ENCODE results near the gene ECI1.
"Not testable (repeated sequence)": the region's sequence is repeated elsewhere in the genome, so short reads cannot be mapped to it uniquely, and the experiment has no call there.

Gene ECI1

GRCh38 chr16:2260250-2260649 lies 8.9 kb upstream of the ECI1 start:
- no peak overlapping the region for H3K27ac ChIP-seq

GRCh38 chr16:2258530-2258929 lies 7.1 kb upstream of the ECI1 start:
- H3K4me3 ChIP-seq, H3K27ac ChIP-seq: not testable (repeated sequence)

More at GRCh38 chr16:2260250-2260649, 8.9 kb upstream of the ECI1 start:
- H3K4me3 ChIP-seq, result no peak overlapping the region

- no peak overlapping the region for H3K4me3 ChIP-seq
- no peak overlapping the region for H3K27ac ChIP-seq
Measured at GRCh38 chr16:2257726-2258125, 6.3 kb upstream of the ECI1 start.

- Histone ChIP-seq H3K27ac (no peak overlapping the region), H3K4me3 (no peak overlapping the region)
Measured at GRCh38 chr16:2256531-2257140, 5.2 kb upstream of the ECI1 start.

GRCh38 chr16:2253293-2253692 lies 1.9 kb upstream of the ECI1 start:
- Histone ChIP-seq H3K27ac (peak overlapping the region in 1 of 21 experiments; percentile 31), H3K4me3 (no peak overlapping the region)

- H3K4me3 ChIP-seq, result no peak overlapping the region
- H3K27ac ChIP-seq, result peak overlapping the region in 2 of 21 experiments; percentile 85 to 90
Measured at GRCh38 chr16:2252806-2253148, 1.4 kb upstream of the ECI1 start.

GRCh38 chr16:2250652-2251295 lies 613 bp downstream of the ECI1 start:
- Histone ChIP-seq H3K4me3 (peak overlapping the region; percentile 45 to 73 (median 60)), H3K27ac (peak overlapping the region; percentile 41 to 91 (median 84))

GRCh38 chr16:2246301-2246885 lies 5.0 kb downstream of the ECI1 start:
- Histone ChIP-seq H3K4me3 (no peak overlapping the region), H3K27ac (no peak overlapping the region)

GRCh38 chr16:2244926-2245795 lies 6.2 kb downstream of the ECI1 start:
- Histone ChIP-seq H3K4me3 (no peak overlapping the region), H3K27ac (no peak overlapping the region)

- no peak overlapping the region for H3K4me3 ChIP-seq
Measured at GRCh38 chr16:2244301-2244700, 7.1 kb downstream of the ECI1 start.

GRCh38 chr16:2243781-2244180 lies 7.6 kb downstream of the ECI1 start:
- Histone ChIP-seq H3K27ac (no peak overlapping the region), H3K4me3 (no peak overlapping the region)

More at GRCh38 chr16:2244301-2244700, 7.1 kb downstream of the ECI1 start:
- no peak overlapping the region for H3K27ac ChIP-seq

- Histone ChIP-seq H3K27ac (no peak overlapping the region), H3K4me3 (no peak overlapping the region)
Measured at GRCh38 chr16:2243031-2243528, 8.3 kb downstream of the ECI1 start.

- Histone ChIP-seq H3K27ac (no peak overlapping the region), H3K4me3 (no peak overlapping the region)
Measured at GRCh38 chr16:2242598-2242997, 8.8 kb downstream of the ECI1 start.

- not testable (repeated sequence) for H3K27ac ChIP-seq, H3K4me3 ChIP-seq
Measured at GRCh38 chr16:2240331-2240730, 11.1 kb downstream of the ECI1 start.

- no peak overlapping the region for H3K4me3 ChIP-seq
- no peak overlapping the region for H3K27ac ChIP-seq
Measured at GRCh38 chr16:2238838-2239675, 12.3 kb downstream of the ECI1 start.

GRCh38 chr16:2238150-2238837 lies 13.1 kb downstream of the ECI1 start:
- Histone ChIP-seq H3K27ac (no peak overlapping the region), H3K4me3 (peak overlapping the region in 1 of 7 experiments; percentile 6)

GRCh38 chr16:2237493-2238149 lies 13.8 kb downstream of the ECI1 start:
- H3K27ac ChIP-seq, result no peak overlapping the region
- H3K4me3 ChIP-seq, result peak overlapping the region in 3 of 7 experiments; percentile 6 to 31 (median 15)

- peak overlapping the region in 4 of 21 experiments; percentile 5 to 35 (median 20) for H3K27ac ChIP-seq
- peak overlapping the region in 5 of 7 experiments; percentile 15 to 31 (median 25) for H3K4me3 ChIP-seq
Measured at GRCh38 chr16:2237102-2237482, 14.3 kb downstream of the ECI1 start.
